Smooth muscle cell (in vitro differentiated cells): ENCODE results near the gene SRP68. TPM values are rescaled to one million over a fixed set of nuclear protein-coding genes. Genes with fewer than 3 reads are reported as not detected.
"Not testable (repeated sequence)": the region's sequence is repeated elsewhere in the genome, so short reads cannot be mapped to it uniquely, and the experiment has no call there.

Source experiments
- DNase-seq: peaks from one replicate; lab custom pipeline; 2025; ENCODE audit not compliant: unreplicated experiment; lab: John Stamatoyannopoulos, UW
- H2AFZ ChIP-seq: fragments of 200-600 bp; sonication (generic); 2 replicates; pipeline ENCODE4 v1.6.0; 2016; ENCODE audit warnings: antibody characterized with exemption, low read depth, mild to moderate bottlenecking
- H3F3A ChIP-seq: fragments of 200-600 bp; sonication (generic); 2 replicates; pipeline ENCODE4 v1.6.0; 2017; ENCODE audit warnings: antibody characterized with exemption, low read depth
- H3K27ac ChIP-seq: fragments of 200-600 bp; sonication (generic); 2 replicates; pipeline ENCODE4 v1.5.1; 2016; ENCODE audit warnings: low read depth, mild to moderate bottlenecking
- H3K27me3 ChIP-seq: fragments of 200-600 bp; sonication (generic); 2 replicates; pipeline ENCODE4 v1.6.1; 2016; ENCODE audit warnings: low read depth, mild to moderate bottlenecking
- H3K36me3 ChIP-seq: fragments of 200-600 bp; sonication (generic); 2 replicates; pipeline ENCODE4 v1.5.1; 2016; ENCODE audit warnings: low read depth
- H3K4me1 ChIP-seq: fragments of 200-600 bp; sonication (generic); 2 replicates; pipeline ENCODE4 v1.5.1; 2016; ENCODE audit warnings: low read depth
- H3K4me2 ChIP-seq: fragments of 200-600 bp; sonication (generic); 2 replicates; pipeline ENCODE4 v1.6.0; 2016; ENCODE audit warnings: mild to moderate bottlenecking
- H3K4me3 ChIP-seq: fragments of 200-600 bp; sonication (generic); 2 replicates; pipeline ENCODE4 v1.5.1; 2016; ENCODE audit warnings: mild to moderate bottlenecking
- H3K79me2 ChIP-seq: fragments of 200-600 bp; sonication (generic); 2 replicates; pipeline ENCODE4 v1.6.0; 2016; ENCODE audit warnings: low read depth, mild to moderate bottlenecking
- H3K9ac ChIP-seq: fragments of 200-600 bp; sonication (generic); 2 replicates; pipeline ENCODE4 v1.6.0; 2016; ENCODE audit warnings: low read depth
- H3K9me3 ChIP-seq: fragments of 200-600 bp; sonication (generic); replicated peaks from 2 replicates; pipeline ENCODE4 v1.5.1; 2016; ENCODE audit warnings: low read depth
- H4K20me1 ChIP-seq: fragments of 200-600 bp; sonication (generic); 2 replicates; pipeline ENCODE4 v1.6.0; 2016; ENCODE audit warnings: low read depth
- CTCF ChIP-seq: fragments of 200-600 bp; sonication (generic); IDR thresholded peaks from 2 replicates; pipeline ENCODE4 v1.5.1; 2017; ENCODE audit warnings: borderline replicate concordance, mild to moderate bottlenecking, antibody characterized with exemption; ENCODE audit not compliant: insufficient read depth, poor library complexity, severe bottlenecking
- WGBS: methylation state at CpG from one replicate; pipeline ENCODE4 v1.1.7; 2016; ENCODE audit warnings: low lambda C conversion rate; 5-methylcytosine and 5-hydroxymethylcytosine counted together
- polyA plus RNA-seq: library from polyadenylated mRNA; unstranded; fragments of >200 nt; fragmentation: Nextera tagmentation; extraction: Ambion mirVana; gene quantifications from 2 replicates; pipeline ENCODE4 v1.2.1, GENCODE V29; 2016
- total RNA-seq: library from RNA; depleted of rRNA; stranded (reverse); fragments of >200 nt; gene quantifications from 2 replicates; pipeline ENCODE4 v1.2.3, GENCODE V29; 2014

SRP68 gene
- total and polyA plus RNA-seq, 2 experiments from 2014 or later = 67.5 to 96.3 TPM

DNA sequence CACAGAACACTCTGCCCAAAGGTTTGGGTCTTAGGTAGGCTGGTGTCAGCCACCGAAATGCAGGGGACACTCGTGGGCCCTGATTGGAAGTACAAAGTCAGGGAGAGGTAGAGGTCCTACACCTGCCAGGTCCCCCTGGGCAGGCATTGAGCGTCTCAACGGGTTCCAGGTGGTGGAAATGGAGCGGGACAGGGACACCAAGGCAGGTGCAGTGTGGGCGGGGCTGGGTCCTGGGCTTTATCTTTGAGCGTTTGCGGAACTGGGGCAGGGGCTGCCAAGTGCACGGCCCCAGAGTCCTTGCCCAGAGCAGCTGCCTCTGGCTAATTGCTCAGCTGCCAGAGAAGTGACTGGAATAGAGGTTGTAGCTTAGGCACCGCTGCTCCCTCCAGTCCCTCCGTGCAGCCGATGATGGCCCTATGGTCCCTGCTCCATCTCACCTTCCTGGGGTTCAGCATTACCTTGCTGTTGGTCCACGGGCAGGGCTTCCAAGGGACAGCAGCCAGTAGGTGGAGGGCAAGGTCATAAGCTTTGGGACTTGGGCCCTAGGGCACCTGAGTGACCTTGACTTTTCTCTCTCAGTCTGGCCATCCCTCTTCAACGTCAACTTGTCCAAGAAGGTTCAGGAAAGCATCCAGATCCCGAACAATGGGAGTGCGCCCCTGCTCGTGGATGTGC is 6.7 kb upstream of the SRP68 start, which contains the start of gene ZACN:
Gene ZACN (plus strand): TSS at position 323 of the 675 bp plus-strand sequence. CDS start 83 bp downstream, at position 406.
- no peaks in the 10 kb centered on the region for H3K36me3 ChIP-seq
- TF ChIP-seq CTCF = no peak
- peaks cover 11% of the 10 kb centered on the region for H3K4me1 ChIP-seq
- WGBS = 87% methylated on average over 17 of the region's 17 CpGs
- no peaks in the 10 kb centered on the region for H3F3A ChIP-seq
- no peak within 1 kb of the TSS for H3K4me3 ChIP-seq
- no peak within 1 kb of the TSS for H2AFZ ChIP-seq
- no peak within 1 kb of the TSS for H3K4me2 ChIP-seq
- DNase-seq = no peak
- H4K20me1 ChIP-seq = peaks cover 12% of the 10 kb centered on the region
- peaks cover 68% of the 10 kb centered on the region for H3K27me3 ChIP-seq
- H3K9ac ChIP-seq = no peak within 1 kb of the TSS
- H3K79me2 ChIP-seq = no peaks in the 10 kb centered on the region
- H3K9me3 ChIP-seq = no peaks in the 10 kb centered on the region
- H3K27ac ChIP-seq = no peak within 1 kb of the TSS

DNA sequence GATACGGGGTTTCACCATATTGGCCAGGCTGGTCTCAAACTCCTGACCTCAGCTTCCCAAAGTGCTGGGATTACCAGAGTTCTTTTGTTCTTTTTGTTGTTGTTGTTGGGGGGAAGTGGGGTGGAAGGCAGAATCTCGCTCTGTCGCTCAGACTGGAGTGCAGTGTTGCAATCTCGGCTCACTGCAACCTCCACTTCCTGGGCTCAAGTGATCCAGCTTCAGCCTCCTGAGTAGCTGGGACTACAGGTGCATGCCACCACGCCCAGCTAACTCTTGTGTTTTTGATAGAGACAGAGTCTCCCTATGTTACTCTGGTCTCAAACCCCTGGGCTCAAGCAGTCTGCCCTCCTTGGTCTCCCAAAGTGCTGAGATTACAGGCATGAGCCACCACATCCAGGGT is 6.1 kb upstream of the SRP68 start:
- not testable (repeated sequence) for H3F3A ChIP-seq, H3K4me3 ChIP-seq, H3K4me2 ChIP-seq, H3K9me3 ChIP-seq, H2AFZ ChIP-seq, H3K79me2 ChIP-seq, H3K9ac ChIP-seq, DNase-seq, H3K27ac ChIP-seq, H3K36me3 ChIP-seq
- 79% methylated on average over 5 of the region's 5 CpGs for WGBS
- Histone ChIP-seq H3K27me3 (peaks cover 74% of the 10 kb centered on the region), H3K4me1 (peaks cover 11% of the 10 kb centered on the region), H4K20me1 (peaks cover 12% of the 10 kb centered on the region)

DNA sequence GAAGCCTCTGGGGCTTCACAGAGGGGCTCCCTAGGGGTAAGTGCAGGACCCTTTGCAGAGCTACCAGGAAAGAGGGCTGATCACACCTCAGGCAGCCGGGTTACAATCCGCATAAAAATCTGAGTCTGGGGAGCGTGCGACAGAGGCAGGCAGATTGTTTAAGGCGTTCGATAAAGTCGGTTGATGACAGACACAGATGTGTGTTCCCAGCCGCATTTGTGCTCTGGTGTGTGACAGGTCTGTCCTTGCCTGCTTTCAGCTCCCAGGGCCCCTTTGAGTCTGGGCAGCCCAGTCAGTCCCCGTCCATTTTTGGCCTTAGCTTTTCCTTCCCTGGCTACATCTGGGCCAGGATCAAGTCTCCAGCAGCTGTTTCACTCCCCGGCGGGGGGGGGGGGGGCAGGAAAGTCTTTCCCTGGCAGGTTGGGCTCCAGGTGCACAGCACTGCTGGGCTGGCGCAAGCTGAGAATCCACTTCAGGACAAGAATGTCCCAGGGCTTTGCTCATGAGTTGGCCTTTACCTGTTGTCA is 5.3 kb upstream of the SRP68 start:
- Histone ChIP-seq H2AFZ (no peak overlapping the region), H3K4me2 (no peak overlapping the region), H3K27ac (no peak overlapping the region), H3K4me3 (no peak overlapping the region), H3K9me3 (no peaks in the 10 kb centered on the region), H3K4me1 (peaks cover 11% of the 10 kb centered on the region), H3F3A (no peaks in the 10 kb centered on the region), H3K36me3 (no peaks in the 10 kb centered on the region), H3K79me2 (no peaks in the 10 kb centered on the region), H3K27me3 (peaks cover 75% of the 10 kb centered on the region), H3K9ac (no peak overlapping the region), H4K20me1 (peaks cover 10% of the 10 kb centered on the region)
- 62% methylated on average over 12 of the region's 12 CpGs for WGBS
- no peak for TF ChIP-seq CTCF
- DNase-seq = no peak

- no peak overlapping the region for H3K4me2 ChIP-seq
- WGBS = 11% methylated on average over 82 of the region's 82 CpGs
These were observed 4.7 kb upstream of the SRP68 start for GRCh38 chr17:76076765-76077583.

More at GRCh38 chr17:76076765-76077583, 4.7 kb upstream of the SRP68 start:
- no peak overlapping the region for H3K9ac ChIP-seq
- no peak overlapping the region for H2AFZ ChIP-seq
- H3K9me3 ChIP-seq = no peaks in the 10 kb centered on the region
- no peak overlapping the region for H3K27ac ChIP-seq
- no peak for TF ChIP-seq CTCF
- H3K36me3 ChIP-seq = no peaks in the 10 kb centered on the region
- peaks cover 8% of the 10 kb centered on the region for H4K20me1 ChIP-seq
- H3K4me1 ChIP-seq = peaks cover 11% of the 10 kb centered on the region
- no peak for DNase-seq
- no peaks in the 10 kb centered on the region for H3F3A ChIP-seq
- H3K27me3 ChIP-seq = peaks cover 75% of the 10 kb centered on the region
- H3K4me3 ChIP-seq = no peak overlapping the region
- peaks cover 4% of the 10 kb centered on the region for H3K79me2 ChIP-seq
